Gastrocnemius medialis (tissue), 4 donors: Measurements from ENCODE around the gene TMEM54. TPM values are rescaled to one million over a fixed set of nuclear protein-coding genes. Genes with fewer than 3 reads are reported as not detected.

Experiments
- ATAC-seq, 2 donors: fragments of 150-250 bp; one replicate each; pipeline ENCODE4 v1.9.1; 2016
- DNase-seq, 2 donors: peaks; one replicate each; pipeline ENCODE4 v3.0.0-alpha.2; 2019
- H3K27ac ChIP-seq, 4 donors: fragments of 200-600 bp; sonication (generic); 1 replicate in 1 of 4; 2 replicates in 3 of 4; pipeline ENCODE4 v1.5.1; 2016 to 2018; ENCODE audit warnings: mild to moderate bottlenecking in 2 of 4, moderate library complexity in 1 of 4
- H3K27me3 ChIP-seq, 3 donors: fragments of 200-600 bp; sonication (generic) in 2 of 3; 1 replicate in 1 of 3; 2 replicates in 2 of 3; pipeline versions ENCODE4 v1.5.1 to v1.6.0; 2016 to 2019; ENCODE audit warnings: mild to moderate bottlenecking in 1 of 3, moderate library complexity in 1 of 3
- H3K36me3 ChIP-seq, 2 donors: fragments of 200-600 bp; sonication (generic) in 1 of 2; one replicate each; pipeline ENCODE4 v1.5.1; 2017 to 2018
- H3K4me1 ChIP-seq, 2 donors: fragments of 200-600 bp; sonication (generic) in 1 of 2; one replicate each; pipeline ENCODE4 v1.5.1; 2016 to 2017; ENCODE audit warnings: mild to moderate bottlenecking in 2 of 2
- H3K4me3 ChIP-seq, 4 donors: fragments of 200-600 bp; sonication (generic) in 3 of 4; 1 replicate in 1 of 4; 2 replicates in 3 of 4; pipeline ENCODE4 v1.5.1; 2016 to 2019; ENCODE audit warnings: mild to moderate bottlenecking in 2 of 4
- H3K9me3 ChIP-seq, 3 donors: fragments of 200-600 bp; sonication (generic) in 2 of 3; 1 replicate in 1 of 3; 2 replicates in 2 of 3; pipeline ENCODE4 v1.5.1; 2016 to 2019
- CTCF ChIP-seq, 5 experiments: fragments of 450-650 bp in 3 of 5; fragments of 200-600 bp in 2 of 5; sonication (generic) in 2 of 5; IDR thresholded peaks in 4 of 5; conservative IDR thresholded peaks in 1 of 5; 1 replicate in 4 of 5; 2 replicates in 1 of 5; pipeline ENCODE4 v1.5.1; 2016 to 2019; ENCODE audit warnings: antibody characterized with exemption in 5 of 5, mild to moderate bottlenecking in 3 of 5, moderate library complexity in 3 of 5
- POLR2A ChIP-seq, 2 donors: fragments of 450-650 bp; IDR thresholded peaks; one replicate each; pipeline ENCODE4 v1.6.1; 2017; ENCODE audit warnings: antibody characterized with exemption in 2 of 2, mild to moderate bottlenecking in 2 of 2, moderate library complexity in 2 of 2
- in situ Hi-C, 4 donors: fragments of 200-750 bp; cut with MboI; loops; one replicate each; pipeline versions ENCODE4 v1.15.0 to v1.8.0; 2017; ENCODE audit warnings: low sequenced_read_pairs in 4 of 4
- intact Hi-C: fragments of 100-400 bp; cut with DNase I; formaldehyde crosslinking; loops from one replicate; pipeline ENCODE4 v1.15.1; 2023; ENCODE audit warnings: low total_unique reads
- total RNA-seq, 4 donors: library from RNA; depleted of rRNA; stranded (reverse); fragments of >200 nt; gene quantifications; one replicate each; pipeline versions ENCODE4 v1.1.0 to v1.2.3, GENCODE V29; 2016

TMEM54 gene
- total RNA-seq, 4 donors from 2014 or later: 4.0 to 7.0 (median 4.8) TPM

- TF ChIP-seq CTCF (IDR thresholded peaks at IDR 0.05 in 4 of 5, conservative IDR thresholded peaks at IDR 0.05 in 1 of 5) (no peak), POLR2A (IDR thresholded peaks at IDR 0.05) (no peak)
- H3K4me3 ChIP-seq: no peak overlapping the region
- H3K36me3 ChIP-seq: no peaks in the 10 kb centered on the region
- H3K9me3 ChIP-seq: no peaks in the 10 kb centered on the region
- ATAC-seq: no peak
- in situ Hi-C loops: no loop called here
- peaks cover 9 to 11% (median 11%) of the 10 kb centered on the region in 3 donors for H3K27me3 ChIP-seq
- intact Hi-C loops: no loop called here
- H3K27ac ChIP-seq: no peak overlapping the region
- peaks cover 0 to 6% of the 10 kb centered on the region in 2 donors for H3K4me1 ChIP-seq
- no peak for DNase-seq
Measured at GRCh38 chr1:32898958-32899357, 2.2 kb downstream of the TMEM54 start.

GRCh38 chr1:32898056-32898455 is 3.1 kb downstream of the TMEM54 start:
- H3K4me3 ChIP-seq: no peak overlapping the region
- no peaks in the 10 kb centered on the region for H3K9me3 ChIP-seq
- H3K4me1 ChIP-seq: peaks cover 8 to 13% of the 10 kb centered on the region in 2 donors
- in situ Hi-C loops: no loop called here
- peaks cover 15 to 20% (median 20%) of the 10 kb centered on the region in 3 donors for H3K27me3 ChIP-seq
- H3K36me3 ChIP-seq: no peaks in the 10 kb centered on the region
- H3K27ac ChIP-seq: no peak overlapping the region
- TF ChIP-seq POLR2A (IDR thresholded peaks at IDR 0.05): no peak
- TF ChIP-seq CTCF (IDR thresholded peaks at IDR 0.05 in 4 of 5, conservative IDR thresholded peaks at IDR 0.05 in 1 of 5): no peak
- no peak for ATAC-seq
- DNase-seq: no peak
- intact Hi-C loops: no loop called here

- Histone ChIP-seq H3K27ac (no peak overlapping the region), H3K9me3 (no peaks in the 10 kb centered on the region), H3K36me3 (no peaks in the 10 kb centered on the region), H3K4me1 (peaks cover 9 to 13% of the 10 kb centered on the region in 2 donors), H3K4me3 (no peak overlapping the region), H3K27me3 (peaks cover 21 to 27% (median 25%) of the 10 kb centered on the region in 3 donors)
- TF ChIP-seq CTCF (IDR thresholded peaks at IDR 0.05 in 4 of 5, conservative IDR thresholded peaks at IDR 0.05 in 1 of 5) (no peak), POLR2A (IDR thresholded peaks at IDR 0.05) (no peak)
- intact Hi-C loops (no loop called here), in situ Hi-C loops (no loop called here)
- no peak for ATAC-seq
- no peak for DNase-seq
Measured at GRCh38 chr1:32897082-32898049, 3.8 kb downstream of the TMEM54 start.

GRCh38 chr1:32896451-32896850 is 4.7 kb downstream of the TMEM54 start:
- no peak for DNase-seq
- ATAC-seq: no peak
- Histone ChIP-seq H3K4me3 (no peak overlapping the region), H3K36me3 (no peaks in the 10 kb centered on the region), H3K9me3 (no peaks in the 10 kb centered on the region), H3K4me1 (peaks cover 9 to 13% of the 10 kb centered on the region in 2 donors), H3K27ac (no peak overlapping the region), H3K27me3 (peaks cover 21 to 30% (median 28%) of the 10 kb centered on the region in 3 donors)
- in situ Hi-C loops: no loop called here
- no peak for TF ChIP-seq POLR2A (IDR thresholded peaks at IDR 0.05)
- TF ChIP-seq CTCF (IDR thresholded peaks at IDR 0.05 in 4 of 5, conservative IDR thresholded peaks at IDR 0.05 in 1 of 5): no peak
- intact Hi-C loops: no loop called here
